ENCODE results near the gene LRP1.

- TF ChIP-seq CTCF (IDR thresholded peaks at IDR 0.05): no peak
- TF ChIP-seq POLR2A (IDR thresholded peaks at IDR 0.05): no peak
- no peak for TF ChIP-seq POLR2AphosphoS5 (IDR thresholded peaks at IDR 0.05)
These were observed 131.0 kb downstream of the LRP1 start for GRCh38 chr12:57258977-57259970.

All from gastroesophageal sphincter (tissue), 3 donors.